ENCODE results near the gene TNS3. TPM values are rescaled to one million over a fixed set of nuclear protein-coding genes. Genes with fewer than 3 reads are reported as not detected.

TNS3 gene
- total and polyA plus RNA-seq, 2 donors (not counting 1 experiment from before 2014, with no cell fraction given): 11.4 to 77.5 TPM

- Mint-ChIP-seq H3K27me3 (no peaks in the 10 kb centered on the region), H3K4me1 (no peaks in the 10 kb centered on the region), H3K27ac (no peak overlapping the region), H3K9me3 (ENCODE audit: insufficient read depth) (no peaks in the 10 kb centered on the region), H3K4me3 (no peak overlapping the region)
- H3K4me3 ChIP-seq (ENCODE audit: control extremely low read depth in 1 of 5, extremely low read depth in 1 of 5, insufficient read depth in 1 of 5, low read depth in 2 of 5, low read length in 4 of 5): no peak overlapping the region
- no peak overlapping the region for H3K4me2 ChIP-seq (replicated peaks; ENCODE audit: low read depth, low read length, poor library complexity, severe bottlenecking)
- H3K4me1 ChIP-seq (ENCODE audit: control insufficient read depth in 2 of 2, insufficient read depth in 2 of 2, low read length in 2 of 2): no peaks in the 10 kb centered on the region
- H3K79me2 ChIP-seq (ENCODE audit: control insufficient read depth, insufficient read depth, low read length): no peaks in the 10 kb centered on the region
- ChIA-PET CTCF (no interaction called here), POLR2A (no interaction called here)
- WGBS (ENCODE audit: insufficient coverage): 87% methylated on average over 6 of the region's 6 CpGs
- no peak overlapping the region for H3K9ac ChIP-seq (ENCODE audit: low read length)
- DNase-seq (no peak), ATAC-seq (ENCODE audit: low read depth) (no peak)
- intact Hi-C loops (cut with micrococcal nuclease): no loop called here
- peaks cover 0 to 5% of the 10 kb centered on the region in 2 experiments for H3K36me3 ChIP-seq (replicated peaks in 1 of 2; ENCODE audit: control extremely low read depth in 1 of 2, control insufficient read depth in 1 of 2, extremely low read depth in 1 of 2, insufficient read depth in 2 of 2, low read length in 1 of 2)
- H3K27ac ChIP-seq (ENCODE audit: low read length in 2 of 2): no peak overlapping the region
- no peak for TF ChIP-seq CTCF (IDR thresholded peaks at IDR 0.05)
- no peak for TF ChIP-seq EZH2 (IDR thresholded peaks at IDR 0.05; ENCODE audit: borderline replicate concordance, insufficient read depth, low read depth, low read length, poor library complexity, severe bottlenecking)
- H2AFZ ChIP-seq (ENCODE audit: insufficient read depth, low read depth, low read length, poor library complexity, severe bottlenecking): no peak overlapping the region
- no peaks in the 10 kb centered on the region for H4K20me1 ChIP-seq (ENCODE audit: control insufficient read depth, insufficient read depth, low read length, poor library complexity, severe bottlenecking)
- no peaks in the 10 kb centered on the region for H3K9me3 ChIP-seq (ENCODE audit: control extremely low read depth in 1 of 3, control insufficient read depth in 2 of 3, insufficient read depth in 1 of 3, low read length in 2 of 3)
- H3K27me3 ChIP-seq (replicated peaks in 1 of 4; ENCODE audit: control extremely low read depth in 1 of 4, control insufficient read depth in 3 of 4, insufficient read depth in 4 of 4, low read length in 3 of 4): no peaks in the 10 kb centered on the region
These were observed 251.9 kb downstream of the TNS3 start for GRCh38 chr7:47330026-47330425.

- no peaks in the 10 kb centered on the region for H3K9me3 ChIP-seq (ENCODE audit: control extremely low read depth in 1 of 3, control insufficient read depth in 2 of 3, insufficient read depth in 1 of 3, low read length in 2 of 3)
- no peak for DNase-seq
- CTCF ChIA-PET: no interaction called here
- no peaks in the 10 kb centered on the region for H3K79me2 ChIP-seq (ENCODE audit: control insufficient read depth, insufficient read depth, low read length)
- H3K4me1 Mint-ChIP-seq: no peaks in the 10 kb centered on the region
- no peaks in the 10 kb centered on the region for H3K27me3 Mint-ChIP-seq
- H3K9me3 Mint-ChIP-seq (ENCODE audit: insufficient read depth): no peaks in the 10 kb centered on the region
- H3K36me3 ChIP-seq (replicated peaks in 1 of 2; ENCODE audit: control extremely low read depth in 1 of 2, control insufficient read depth in 1 of 2, extremely low read depth in 1 of 2, insufficient read depth in 2 of 2, low read length in 1 of 2): peaks cover 0 to 5% of the 10 kb centered on the region in 2 experiments
- no peak overlapping the region for H3K4me3 ChIP-seq (ENCODE audit: control extremely low read depth in 1 of 5, extremely low read depth in 1 of 5, insufficient read depth in 1 of 5, low read depth in 2 of 5, low read length in 4 of 5)
- POLR2A ChIA-PET: no interaction called here
- 97% methylated on average over 18 of the region's 19 CpGs for WGBS (ENCODE audit: insufficient coverage)
- no peak overlapping the region for H3K4me3 Mint-ChIP-seq
- H3K27ac ChIP-seq (ENCODE audit: low read length in 2 of 2): no peak overlapping the region
- no peak overlapping the region for H3K9ac ChIP-seq (ENCODE audit: low read length)
- no peak overlapping the region for H3K4me2 ChIP-seq (replicated peaks; ENCODE audit: low read depth, low read length, poor library complexity, severe bottlenecking)
- TF ChIP-seq EZH2 (IDR thresholded peaks at IDR 0.05; ENCODE audit: borderline replicate concordance, insufficient read depth, low read depth, low read length, poor library complexity, severe bottlenecking) (no peak), CTCF (IDR thresholded peaks at IDR 0.05) (no peak)
- intact Hi-C loops (cut with micrococcal nuclease): no loop called here
- H3K4me1 ChIP-seq (ENCODE audit: control insufficient read depth in 2 of 2, insufficient read depth in 2 of 2, low read length in 2 of 2): no peaks in the 10 kb centered on the region
- ATAC-seq (ENCODE audit: low read depth): no peak
- H4K20me1 ChIP-seq (ENCODE audit: control insufficient read depth, insufficient read depth, low read length, poor library complexity, severe bottlenecking): no peaks in the 10 kb centered on the region
- H3K27ac Mint-ChIP-seq: no peak overlapping the region
- H2AFZ ChIP-seq (ENCODE audit: insufficient read depth, low read depth, low read length, poor library complexity, severe bottlenecking): no peak overlapping the region
- no peaks in the 10 kb centered on the region for H3K27me3 ChIP-seq (replicated peaks in 1 of 4; ENCODE audit: control extremely low read depth in 1 of 4, control insufficient read depth in 3 of 4, insufficient read depth in 4 of 4, low read length in 3 of 4)
These were observed 252.5 kb downstream of the TNS3 start for GRCh38 chr7:47329320-47329926.

All from B cell (primary cell).